ENCODE measurements around the gene EMC6.

DNA sequence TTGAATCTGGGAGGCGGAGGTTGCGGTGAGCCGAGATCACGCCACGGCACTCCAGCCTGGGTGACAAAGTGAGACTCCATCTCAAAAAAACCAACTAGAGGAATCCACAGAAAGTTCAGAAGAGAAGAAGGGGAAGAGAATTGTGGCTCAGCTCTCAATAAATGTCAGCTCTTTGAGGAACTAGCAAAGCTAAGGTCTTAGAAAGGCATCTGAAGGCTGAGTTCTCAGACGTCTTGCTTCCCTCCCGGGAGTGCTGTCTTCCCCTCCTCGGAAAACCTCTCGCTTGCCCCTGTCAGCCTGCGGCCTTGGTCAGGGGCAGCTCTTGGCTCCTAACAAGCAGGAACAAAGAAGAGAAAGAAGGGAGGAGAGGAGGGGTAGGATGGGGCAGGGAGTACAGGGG lies 37.8 kb upstream of the EMC6 start:
- TF ChIP-seq EZH2phosphoT487 (IDR thresholded peaks at IDR 0.05; ENCODE audit: borderline replicate concordance, low read length) = no peak
- no peak for TF ChIP-seq CTCF (IDR thresholded peaks at IDR 0.05; ENCODE audit: low read depth, low read length, poor library complexity, severe bottlenecking)

Data from DOHH2 (cell line).